Lung (tissue), 12 donors: ENCODE data around the gene ZSWIM3. TPM values are rescaled to one million over a fixed set of nuclear protein-coding genes. Genes with fewer than 3 reads are reported as not detected.
A peak's percentile ranks its signal among the peaks of the same experiment; 100 is the strongest.

Experiments used
- ATAC-seq: fragments of 200-7000 bp; cut with Tn5 transposase; one replicate; pipeline ENCODE4 v1.9.1; 2020; ENCODE audit warnings: moderate number of reproducible peaks; ENCODE audit not compliant: insufficient read depth, low FRiP score
- DNase-seq, 3 donors: peaks; one replicate each; pipeline ENCODE4 v3.0.0-alpha.2; 2013 to 2017
- H3K27ac ChIP-seq, 2 donors: one replicate each; pipeline ENCODE4 v1.5.1; 2013; ENCODE audit warnings: mild to moderate bottlenecking in 2 of 2, moderate library complexity in 2 of 2, control low read depth in 1 of 2, inconsistent platforms in 1 of 2, low read depth in 1 of 2, low read length in 1 of 2
- H3K27me3 ChIP-seq, 3 donors: one replicate each; pipeline ENCODE4 v1.5.1; 2013; ENCODE audit warnings: low read length in 2 of 3; ENCODE audit not compliant: control insufficient read depth in 3 of 3, insufficient read depth in 3 of 3
- H3K36me3 ChIP-seq, 4 donors: one replicate each; pipeline ENCODE4 v1.5.1; 2013; ENCODE audit warnings: low read length in 4 of 4, mild to moderate bottlenecking in 1 of 4, moderate library complexity in 1 of 4; ENCODE audit not compliant: control insufficient read depth in 4 of 4, insufficient read depth in 4 of 4
- H3K4me1 ChIP-seq, 5 donors: one replicate each; pipeline ENCODE4 v1.5.1; 2013; ENCODE audit warnings: low read length in 5 of 5, mild to moderate bottlenecking in 2 of 5, moderate library complexity in 1 of 5; ENCODE audit not compliant: control insufficient read depth in 5 of 5, insufficient read depth in 5 of 5
- H3K4me3 ChIP-seq: one replicate; pipeline ENCODE4 v1.5.1; 2013; ENCODE audit warnings: mild to moderate bottlenecking, control low read depth, moderate library complexity
- H3K9ac ChIP-seq, 2 donors: one replicate each; pipeline ENCODE4 v1.5.1; 2013; ENCODE audit warnings: low read length in 2 of 2, control low read depth in 1 of 2; ENCODE audit not compliant: insufficient read depth in 1 of 2
- H3K9me3 ChIP-seq, 4 donors: one replicate each; pipeline ENCODE4 v1.5.1; 2013; ENCODE audit warnings: low read length in 3 of 4, mild to moderate bottlenecking in 1 of 4, moderate library complexity in 1 of 4; ENCODE audit not compliant: control insufficient read depth in 4 of 4, insufficient read depth in 3 of 4
- WGBS, 2 donors: extraction: QIAGEN DNeasy Blood & Tissue Kit; methylation state at CpG; one replicate each; pipeline ENCODE4 v1.1.7; 2013; 5-methylcytosine and 5-hydroxymethylcytosine counted together
- polyA plus RNA-seq, 2 donors: library from polyadenylated mRNA; stranded (reverse); fragments of 200-250 nt; gene quantifications; one replicate each; pipeline ENCODE4 v1.2.1, GENCODE V29; 2013
- total RNA-seq, 2 donors: library from RNA; depleted of rRNA in 1 of 2; stranded (reverse); fragments of >200 nt in 1 of 2; gene quantifications; one replicate each; pipeline ENCODE4 v1.2.1, GENCODE V29; 2014 to 2021
- TF ChIP-seq, protein P1 (sequence below): IDR thresholded peaks from 2 replicates; pipeline ENCODE4 v1.5.1; 2012; ENCODE audit warnings: mild to moderate bottlenecking; ENCODE audit errors: control extremely low read depth, extremely low read depth
- donor health status: control.
- donor health status: control.
- donor health status: Bipolar disorder and iron deficiency.
- donor health status: healthy.
- donor health status: DM: yes; HTN: yes; CAD: no.

The ZSWIM3 gene
- total and polyA plus RNA-seq, 4 donors, result 1.7 to 5.2 (median 3.4) TPM

DNA sequence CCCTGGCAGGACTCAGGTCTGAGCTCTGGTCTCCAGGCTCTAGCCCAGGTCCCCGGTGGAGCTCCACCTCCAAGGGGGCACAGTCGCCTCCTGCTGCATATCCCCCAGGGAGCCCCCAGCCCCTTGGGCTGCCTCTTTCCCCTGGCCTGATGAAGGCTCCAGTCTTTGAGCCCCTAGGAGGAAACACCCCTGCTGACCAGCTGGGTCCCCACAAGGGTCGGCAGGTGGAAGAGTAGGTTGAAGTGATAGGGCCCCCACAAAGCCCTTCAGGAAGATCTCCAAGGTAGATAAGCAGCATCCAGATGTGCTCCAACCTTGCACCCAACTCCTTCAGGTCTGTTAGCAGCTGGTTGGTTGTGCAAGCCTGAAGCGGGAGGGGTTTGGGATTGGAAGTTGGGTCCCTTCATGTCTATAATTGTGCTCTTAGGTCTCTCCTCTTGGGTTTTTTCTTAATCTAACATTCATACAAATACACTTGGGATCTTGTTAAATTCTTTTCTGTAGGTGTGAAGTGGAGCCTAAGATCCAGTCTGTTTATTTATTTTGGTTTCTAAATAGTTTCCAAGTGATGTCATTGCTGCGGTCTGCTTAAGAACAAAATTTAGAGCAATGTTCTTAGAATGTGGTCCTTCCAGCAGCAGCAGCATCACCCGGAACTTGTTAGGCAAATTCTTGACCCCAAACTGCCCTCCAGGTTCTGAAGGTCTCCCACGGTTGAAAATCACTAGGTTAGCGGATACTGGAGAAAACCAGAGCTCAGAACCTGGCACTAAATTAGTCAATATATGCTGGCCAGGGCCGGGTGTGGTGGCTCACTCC, 39.8 kb upstream of the ZSWIM3 start:
- DNase-seq (peak in 2 of 3 donors; percentile 50 to 69), ATAC-seq (peak; percentile 48)
- Histone ChIP-seq H3K4me1 (peaks cover 0 to 23% (median 1%) of the 10 kb centered on the region in 5 donors), H3K9ac (no peak overlapping the region), H3K9me3 (no peaks in the 10 kb centered on the region), H3K27ac (no peak overlapping the region), H3K4me3 (no peak overlapping the region), H3K36me3 (no peaks in the 10 kb centered on the region), H3K27me3 (peaks cover 0 to 7% (median 3%) of the 10 kb centered on the region in 3 donors)
- TF ChIP-seq, protein P1, sequence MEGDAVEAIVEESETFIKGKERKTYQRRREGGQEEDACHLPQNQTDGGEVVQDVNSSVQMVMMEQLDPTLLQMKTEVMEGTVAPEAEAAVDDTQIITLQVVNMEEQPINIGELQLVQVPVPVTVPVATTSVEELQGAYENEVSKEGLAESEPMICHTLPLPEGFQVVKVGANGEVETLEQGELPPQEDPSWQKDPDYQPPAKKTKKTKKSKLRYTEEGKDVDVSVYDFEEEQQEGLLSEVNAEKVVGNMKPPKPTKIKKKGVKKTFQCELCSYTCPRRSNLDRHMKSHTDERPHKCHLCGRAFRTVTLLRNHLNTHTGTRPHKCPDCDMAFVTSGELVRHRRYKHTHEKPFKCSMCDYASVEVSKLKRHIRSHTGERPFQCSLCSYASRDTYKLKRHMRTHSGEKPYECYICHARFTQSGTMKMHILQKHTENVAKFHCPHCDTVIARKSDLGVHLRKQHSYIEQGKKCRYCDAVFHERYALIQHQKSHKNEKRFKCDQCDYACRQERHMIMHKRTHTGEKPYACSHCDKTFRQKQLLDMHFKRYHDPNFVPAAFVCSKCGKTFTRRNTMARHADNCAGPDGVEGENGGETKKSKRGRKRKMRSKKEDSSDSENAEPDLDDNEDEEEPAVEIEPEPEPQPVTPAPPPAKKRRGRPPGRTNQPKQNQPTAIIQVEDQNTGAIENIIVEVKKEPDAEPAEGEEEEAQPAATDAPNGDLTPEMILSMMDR, result no peak
- 46 to 71% methylated on average over 9 of the region's 9 CpGs for WGBS, 2 donors

DNA sequence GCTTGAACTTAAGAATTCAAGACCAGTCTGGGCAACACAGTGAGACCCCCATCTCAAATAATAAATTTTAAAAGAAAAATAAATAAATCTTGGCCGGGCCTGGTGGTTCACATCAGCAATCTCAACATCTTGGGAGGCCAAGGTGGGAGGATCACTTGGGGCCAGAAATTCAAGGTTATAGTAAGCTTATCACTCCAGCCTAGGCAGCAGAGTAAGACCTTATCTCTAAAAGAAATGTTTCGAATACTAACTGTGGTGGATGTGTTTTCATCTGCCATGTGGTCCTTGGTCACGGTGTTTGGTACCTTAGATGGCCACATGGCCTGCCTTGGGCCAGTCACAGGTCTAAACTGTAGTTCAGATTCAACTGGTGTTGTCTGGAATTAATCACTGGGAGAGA, 39.2 kb upstream of the ZSWIM3 start:
- Histone ChIP-seq H3K27me3 (peaks cover 0 to 9% (median 7%) of the 10 kb centered on the region in 3 donors), H3K36me3 (no peaks in the 10 kb centered on the region), H3K4me1 (peaks cover 0 to 23% (median 7%) of the 10 kb centered on the region in 5 donors), H3K4me3 (no peak overlapping the region), H3K9me3 (no peaks in the 10 kb centered on the region), H3K27ac (no peak overlapping the region), H3K9ac (no peak overlapping the region)
- WGBS, 2 donors, result 80 to 86% methylated on average over 3 of the region's 3 CpGs
- ATAC-seq, result no peak
- no peak for DNase-seq
- TF ChIP-seq, protein P1, result no peak

DNA sequence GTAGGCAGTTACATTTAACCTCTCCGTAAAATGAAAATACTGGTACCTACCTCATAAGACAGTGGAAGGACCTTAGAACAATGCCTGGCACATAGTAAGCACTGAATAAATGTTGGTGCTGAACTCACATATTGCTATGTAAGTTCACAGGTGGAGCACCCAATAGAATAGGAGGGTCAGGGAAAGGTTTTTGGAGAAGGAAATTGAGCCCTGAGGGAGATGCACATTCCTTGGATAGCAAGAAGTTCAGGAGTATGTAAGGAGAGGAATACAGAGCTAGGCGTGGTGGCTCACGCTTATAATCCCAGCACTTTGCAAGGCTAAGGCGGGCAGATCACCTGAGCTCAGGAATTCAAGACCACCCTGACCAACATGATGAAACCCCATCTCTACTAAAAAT, 37.9 kb upstream of the ZSWIM3 start:
- H3K27ac ChIP-seq, result no peak overlapping the region
- no peaks in the 10 kb centered on the region for H3K9me3 ChIP-seq
- no peak overlapping the region for H3K9ac ChIP-seq
- ATAC-seq (no peak), DNase-seq (no peak)
- no peaks in the 10 kb centered on the region for H3K36me3 ChIP-seq
- peaks cover 0 to 22% (median 19%) of the 10 kb centered on the region in 3 donors for H3K27me3 ChIP-seq
- peaks cover 0 to 13% (median 4%) of the 10 kb centered on the region in 5 donors for H3K4me1 ChIP-seq
- TF ChIP-seq, protein P1, result no peak
- no peak overlapping the region for H3K4me3 ChIP-seq
- WGBS, 2 donors, result 87 to 90% methylated on average over 4 of the region's 4 CpGs
